Measurements from ENCODE around the gene NME7. TPM values are rescaled to one million over a fixed set of nuclear protein-coding genes. Genes with fewer than 3 reads are reported as not detected.

NME7 gene
- total RNA-seq, 1 experiment from 2014 or later: 21.8 TPM

DNA sequence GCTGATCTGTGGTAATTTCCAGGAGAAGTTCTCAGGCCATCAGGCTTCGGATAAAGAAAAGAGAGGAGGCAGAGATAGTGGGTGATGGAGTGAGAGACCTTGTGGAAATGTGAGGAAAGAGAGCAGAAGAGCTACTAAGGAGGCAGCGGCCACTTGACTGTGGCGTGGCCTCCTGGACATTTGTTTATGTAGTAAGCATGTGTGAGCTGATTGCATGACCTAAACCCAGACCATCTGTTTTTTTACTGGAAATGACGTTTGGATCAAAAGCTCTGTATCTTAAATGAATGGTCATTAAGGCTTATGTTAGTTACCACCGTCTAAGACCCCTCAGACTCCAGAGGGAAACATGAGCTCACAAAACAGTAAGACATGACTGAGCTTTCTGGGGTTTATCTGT lies 247.5 kb downstream of the NME7 start:
- Histone ChIP-seq H3K4me3 (replicated peaks in 1 of 2; ENCODE audit: low read depth in 1 of 2, low read length in 2 of 2) (no peak overlapping the region), H3K27ac (ENCODE audit: low read depth, low read length) (no peak overlapping the region), H3K4me2 (ENCODE audit: low read length) (peak overlapping the region; percentile 48; the same call in 1 of the 2 replicates), H3K9ac (ENCODE audit: low read length) (no peak overlapping the region), H3K79me2 (ENCODE audit: insufficient read depth, low read length) (peaks cover 94% of the 10 kb centered on the region), H4K20me1 (ENCODE audit: insufficient read depth) (no peaks in the 10 kb centered on the region), H3K9me3 (ENCODE audit: control insufficient read depth in 1 of 2, insufficient read depth in 1 of 2, low read depth in 1 of 2, low read length in 2 of 2) (no peaks in the 10 kb centered on the region), H3K4me1 (ENCODE audit: control insufficient read depth in 1 of 2, insufficient read depth in 2 of 2, low read length in 2 of 2) (peaks cover 24 to 51% of the 10 kb centered on the region in 2 experiments), H2AFZ (ENCODE audit: low read depth, low read length, poor library complexity, severe bottlenecking) (no peak overlapping the region), H3K9me2 (ENCODE audit: insufficient read depth) (no peaks in the 10 kb centered on the region), H3K36me3 (ENCODE audit: control insufficient read depth in 1 of 2, insufficient read depth in 2 of 2, low read length in 2 of 2) (peaks cover 2 to 36% of the 10 kb centered on the region in 2 experiments; a peak in 2 of 4 replicates), H3K27me3 (ENCODE audit: insufficient read depth, low read length) (no peaks in the 10 kb centered on the region)
- POLR2A ChIA-PET: no interaction called here
- RAD21 ChIA-PET (ENCODE audit: low non-redundant PET in 1 of 2, low total read pairs in 2 of 2, uncharacterized antibody in 2 of 2, unreplicated experiment in 2 of 2): no interaction called here
- TF ChIP-seq POLR2A (IDR thresholded peaks at IDR 0.05; ENCODE audit: borderline replicate concordance, extremely low read depth, insufficient read depth, insufficient read length) (no peak), SP1 (IDR thresholded peaks at IDR 0.05; ENCODE audit: low read depth) (no peak), SIN3A (IDR thresholded peaks at IDR 0.05; ENCODE audit: low read depth) (no peak)
- TF ChIP-seq, protein P1, sequence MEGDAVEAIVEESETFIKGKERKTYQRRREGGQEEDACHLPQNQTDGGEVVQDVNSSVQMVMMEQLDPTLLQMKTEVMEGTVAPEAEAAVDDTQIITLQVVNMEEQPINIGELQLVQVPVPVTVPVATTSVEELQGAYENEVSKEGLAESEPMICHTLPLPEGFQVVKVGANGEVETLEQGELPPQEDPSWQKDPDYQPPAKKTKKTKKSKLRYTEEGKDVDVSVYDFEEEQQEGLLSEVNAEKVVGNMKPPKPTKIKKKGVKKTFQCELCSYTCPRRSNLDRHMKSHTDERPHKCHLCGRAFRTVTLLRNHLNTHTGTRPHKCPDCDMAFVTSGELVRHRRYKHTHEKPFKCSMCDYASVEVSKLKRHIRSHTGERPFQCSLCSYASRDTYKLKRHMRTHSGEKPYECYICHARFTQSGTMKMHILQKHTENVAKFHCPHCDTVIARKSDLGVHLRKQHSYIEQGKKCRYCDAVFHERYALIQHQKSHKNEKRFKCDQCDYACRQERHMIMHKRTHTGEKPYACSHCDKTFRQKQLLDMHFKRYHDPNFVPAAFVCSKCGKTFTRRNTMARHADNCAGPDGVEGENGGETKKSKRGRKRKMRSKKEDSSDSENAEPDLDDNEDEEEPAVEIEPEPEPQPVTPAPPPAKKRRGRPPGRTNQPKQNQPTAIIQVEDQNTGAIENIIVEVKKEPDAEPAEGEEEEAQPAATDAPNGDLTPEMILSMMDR (IDR thresholded peaks at IDR 0.05 in 2 of 3, conservative IDR thresholded peaks at IDR 0.05 in 1 of 3; ENCODE audit: borderline replicate concordance in 1 of 3, insufficient read depth in 1 of 3, low read depth in 2 of 3, low read length in 2 of 3): no peak
- CTCF ChIA-PET: interaction anchor here (1.4 kb wide), 1 partner anchor 330 kb away, joined by 3 read pairs; no protein-coding TSS in a partner anchor
- DNase-seq (ENCODE audit: low read depth, low spot score) (no peak), ATAC-seq (no peak)
- no TSS peak for BruUV-seq (replicated peaks)
- intact Hi-C loops (cut with micrococcal nuclease): no loop called here

DNA sequence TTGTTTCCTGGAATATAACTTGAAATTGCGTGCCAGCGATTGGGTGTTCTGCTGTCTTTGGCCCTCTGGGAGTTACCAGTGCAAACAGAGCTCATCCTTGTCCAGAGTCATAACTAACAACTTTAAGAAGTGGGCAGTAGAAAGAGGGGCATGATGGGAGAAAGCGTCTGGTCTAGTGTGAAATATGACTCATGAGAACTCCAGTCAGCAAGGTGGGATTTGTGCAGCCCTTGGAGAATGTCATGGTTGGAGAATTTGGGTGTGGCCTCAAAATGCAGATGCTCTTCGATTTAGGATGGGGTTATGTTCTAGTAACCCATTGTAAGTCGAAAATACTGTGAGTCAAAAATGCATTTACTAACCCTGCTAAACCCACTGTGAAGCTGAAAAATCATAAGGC lies 248.2 kb downstream of the NME7 start:
- ChIA-PET CTCF (interaction anchor here (1.2 to 1.4 kb wide), 2 partner anchors 330 to 482 kb away, joined by 3 to 4 read pairs; no protein-coding TSS in a partner anchor), POLR2A (interaction anchor here (1.1 kb wide), 1 partner anchor 9 kb away, joined by 3 read pairs; no protein-coding TSS in a partner anchor), RAD21 (ENCODE audit: low non-redundant PET in 1 of 2, low total read pairs in 2 of 2, uncharacterized antibody in 2 of 2, unreplicated experiment in 2 of 2) (no interaction called here)
- H3K27ac ChIP-seq (ENCODE audit: low read depth, low read length): no peak overlapping the region
- no peaks in the 10 kb centered on the region for H3K9me3 ChIP-seq (ENCODE audit: control insufficient read depth in 1 of 2, insufficient read depth in 1 of 2, low read depth in 1 of 2, low read length in 2 of 2)
- H4K20me1 ChIP-seq (ENCODE audit: insufficient read depth): no peaks in the 10 kb centered on the region
- no peak overlapping the region for H3K9ac ChIP-seq (ENCODE audit: low read length)
- 0 out of 4 replicates have a peak overlapping the region, but pooled peaks of 1 of the 2 experiments have one; percentile 1 for H3K4me3 ChIP-seq (replicated peaks in 1 of 2; ENCODE audit: low read depth in 1 of 2, low read length in 2 of 2)
- no peaks in the 10 kb centered on the region for H3K27me3 ChIP-seq (ENCODE audit: insufficient read depth, low read length)
- no peaks in the 10 kb centered on the region for H3K9me2 ChIP-seq (ENCODE audit: insufficient read depth)
- H2AFZ ChIP-seq (ENCODE audit: low read depth, low read length, poor library complexity, severe bottlenecking): no peak overlapping the region
- BruUV-seq (replicated peaks): no TSS peak
- peaks cover 29 to 57% of the 10 kb centered on the region in 2 experiments for H3K4me1 ChIP-seq (ENCODE audit: control insufficient read depth in 1 of 2, insufficient read depth in 2 of 2, low read length in 2 of 2)
- DNase-seq (ENCODE audit: low read depth, low spot score) (no peak), ATAC-seq (peak; percentile 82)
- intact Hi-C loops (cut with micrococcal nuclease): loop anchor here (10.0 kb wide), 1 partner anchor 775 kb away; no protein-coding TSS in a partner anchor
- peak overlapping the region; percentile 48 for H3K4me2 ChIP-seq (ENCODE audit: low read length)
- H3K36me3 ChIP-seq (ENCODE audit: control insufficient read depth in 1 of 2, insufficient read depth in 2 of 2, low read length in 2 of 2): peaks cover 0 to 31% of the 10 kb centered on the region in 2 experiments; a peak in 1 of 4 replicates
- H3K79me2 ChIP-seq (ENCODE audit: insufficient read depth, low read length): peaks cover 94% of the 10 kb centered on the region
- peak; percentile 53 for TF ChIP-seq JUND (IDR thresholded peaks at IDR 0.05)
- 0 out of 2 replicates have a peak, but pooled peaks have one; percentile 21 for TF ChIP-seq SP1 (IDR thresholded peaks at IDR 0.05; ENCODE audit: low read depth)
- 0 out of 2 replicates have a peak, but pooled peaks have one; percentile 37 for TF ChIP-seq CBX3 (IDR thresholded peaks at IDR 0.05; ENCODE audit: low read depth)
- TF ChIP-seq, protein P2, sequence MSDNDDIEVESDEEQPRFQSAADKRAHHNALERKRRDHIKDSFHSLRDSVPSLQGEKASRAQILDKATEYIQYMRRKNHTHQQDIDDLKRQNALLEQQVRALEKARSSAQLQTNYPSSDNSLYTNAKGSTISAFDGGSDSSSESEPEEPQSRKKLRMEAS (IDR thresholded peaks at IDR 0.05): peak; percentile 17; the same call in 1 of the 2 replicates
- peak; percentile 49; the same call in 1 of the 2 replicates for TF ChIP-seq FOSL1 (IDR thresholded peaks at IDR 0.05; ENCODE audit: low read depth)
- no peak for TF ChIP-seq RAD21 (IDR thresholded peaks at IDR 0.05; ENCODE audit: low read depth)
- TF ChIP-seq POLR2A (IDR thresholded peaks at IDR 0.05; ENCODE audit: borderline replicate concordance, extremely low read depth, insufficient read depth, insufficient read length): no peak
